Upper lobe of left lung (tissue), 4 donors: ENCODE results near the gene TMEM59.

Experiments
- POLR2AphosphoS5 ChIP-seq, 2 donors: sonication (generic); formaldehyde crosslinking; IDR thresholded peaks; one replicate each; pipeline ENCODE4 v1.5.1; 2017; ENCODE audit warnings: antibody characterized with exemption in 2 of 2
- TF ChIP-seq, protein P1 (sequence below), 6 experiments: fragments of 450-650 bp in 4 of 6; fragments of 200-600 bp in 2 of 6; sonication (generic) in 2 of 6; IDR thresholded peaks; one replicate each; pipeline ENCODE4 v1.5.1; 2016 to 2019; ENCODE audit warnings: antibody characterized with exemption in 6 of 6

DNA sequence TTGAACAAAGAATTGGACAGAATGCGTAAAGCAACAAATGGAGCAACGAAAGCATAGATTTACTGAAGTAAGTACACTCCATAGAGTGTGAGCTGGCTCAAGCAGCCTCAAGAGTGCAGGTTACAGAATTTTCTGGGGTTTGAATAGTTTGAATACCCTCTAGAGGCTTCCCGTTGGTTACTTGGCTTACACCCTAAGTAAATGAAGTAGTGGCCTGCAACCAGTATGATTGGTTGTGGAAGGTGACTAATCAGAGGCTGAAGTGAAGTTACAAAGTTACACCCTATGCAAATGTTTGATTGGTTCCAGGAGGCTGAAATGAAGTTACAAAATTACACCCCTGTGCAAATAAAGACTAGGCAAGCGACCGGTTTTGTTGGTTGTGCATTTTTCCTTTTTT lies 11.3 kb upstream of the TMEM59 start:
- TF ChIP-seq, protein P1, sequence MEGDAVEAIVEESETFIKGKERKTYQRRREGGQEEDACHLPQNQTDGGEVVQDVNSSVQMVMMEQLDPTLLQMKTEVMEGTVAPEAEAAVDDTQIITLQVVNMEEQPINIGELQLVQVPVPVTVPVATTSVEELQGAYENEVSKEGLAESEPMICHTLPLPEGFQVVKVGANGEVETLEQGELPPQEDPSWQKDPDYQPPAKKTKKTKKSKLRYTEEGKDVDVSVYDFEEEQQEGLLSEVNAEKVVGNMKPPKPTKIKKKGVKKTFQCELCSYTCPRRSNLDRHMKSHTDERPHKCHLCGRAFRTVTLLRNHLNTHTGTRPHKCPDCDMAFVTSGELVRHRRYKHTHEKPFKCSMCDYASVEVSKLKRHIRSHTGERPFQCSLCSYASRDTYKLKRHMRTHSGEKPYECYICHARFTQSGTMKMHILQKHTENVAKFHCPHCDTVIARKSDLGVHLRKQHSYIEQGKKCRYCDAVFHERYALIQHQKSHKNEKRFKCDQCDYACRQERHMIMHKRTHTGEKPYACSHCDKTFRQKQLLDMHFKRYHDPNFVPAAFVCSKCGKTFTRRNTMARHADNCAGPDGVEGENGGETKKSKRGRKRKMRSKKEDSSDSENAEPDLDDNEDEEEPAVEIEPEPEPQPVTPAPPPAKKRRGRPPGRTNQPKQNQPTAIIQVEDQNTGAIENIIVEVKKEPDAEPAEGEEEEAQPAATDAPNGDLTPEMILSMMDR (IDR thresholded peaks at IDR 0.05): no peak
- TF ChIP-seq POLR2AphosphoS5 (IDR thresholded peaks at IDR 0.05): no peak
